ENCODE measurements around the gene COMMD4.
"Not testable (repeated sequence)": the region's sequence is repeated elsewhere in the genome, so short reads cannot be mapped to it uniquely, and the experiment has no call there.

The COMMD4 gene

DNA sequence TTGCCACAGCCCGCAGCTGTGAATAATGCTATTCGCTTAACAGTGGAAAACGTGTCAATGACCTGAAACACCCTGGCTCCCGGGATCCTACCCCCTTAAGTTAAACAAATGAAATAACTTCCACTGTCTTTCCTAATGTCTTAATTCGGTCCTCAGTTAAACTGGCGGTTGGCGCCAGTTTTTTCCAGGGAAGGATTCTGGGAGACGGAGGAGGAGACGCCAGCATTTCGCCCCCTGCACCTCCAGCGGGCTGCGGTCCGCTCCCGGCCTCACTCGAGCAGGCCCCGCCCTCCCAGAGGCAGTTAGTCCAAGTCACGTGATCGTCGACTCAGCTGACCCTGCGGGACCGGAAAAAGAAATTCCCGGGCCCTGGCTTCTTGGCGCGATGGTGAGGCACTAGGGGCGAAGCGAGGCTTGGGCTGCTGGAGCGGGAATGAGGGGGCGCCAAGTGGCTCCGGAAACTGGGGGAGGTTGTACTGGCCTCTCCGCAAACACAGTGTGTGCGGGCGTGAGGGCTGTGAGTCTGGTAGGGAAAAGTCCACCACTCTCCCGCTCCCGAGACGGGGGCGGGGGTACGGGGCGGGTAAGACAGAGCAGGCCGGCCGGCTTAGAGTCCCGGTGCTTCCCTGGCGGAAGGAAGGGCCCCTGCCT lies at the start of gene COMMD4:
Gene COMMD4 (plus strand): TSS at position 359 of the 651 bp plus-strand sequence. CDS start 27 bp downstream, at position 386.
- DNase-seq (ENCODE audit: low spot score) = peak; percentile 68

DNA sequence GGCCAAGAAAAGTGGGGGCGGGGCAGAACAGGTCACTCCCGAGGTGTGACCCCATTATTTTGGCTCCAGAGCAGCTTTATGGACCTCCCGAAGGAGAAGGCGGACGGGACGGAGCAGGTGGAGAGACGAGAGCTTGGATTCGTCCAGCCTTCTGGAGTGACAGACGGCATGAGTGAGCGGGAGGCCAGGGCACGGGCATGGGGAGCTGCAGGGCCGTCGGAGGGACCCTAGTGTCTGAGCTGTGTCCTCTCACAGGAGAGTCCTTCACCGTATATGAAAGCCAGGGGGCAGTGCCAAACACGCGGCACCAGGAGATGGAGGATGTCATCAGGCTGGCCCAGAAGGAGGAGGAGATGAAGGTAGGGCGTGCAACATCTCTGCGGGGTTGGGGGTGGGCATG lies 42.2 kb upstream of the COMMD4 start:
- not testable (repeated sequence) for DNase-seq (ENCODE audit: low spot score)

DNA sequence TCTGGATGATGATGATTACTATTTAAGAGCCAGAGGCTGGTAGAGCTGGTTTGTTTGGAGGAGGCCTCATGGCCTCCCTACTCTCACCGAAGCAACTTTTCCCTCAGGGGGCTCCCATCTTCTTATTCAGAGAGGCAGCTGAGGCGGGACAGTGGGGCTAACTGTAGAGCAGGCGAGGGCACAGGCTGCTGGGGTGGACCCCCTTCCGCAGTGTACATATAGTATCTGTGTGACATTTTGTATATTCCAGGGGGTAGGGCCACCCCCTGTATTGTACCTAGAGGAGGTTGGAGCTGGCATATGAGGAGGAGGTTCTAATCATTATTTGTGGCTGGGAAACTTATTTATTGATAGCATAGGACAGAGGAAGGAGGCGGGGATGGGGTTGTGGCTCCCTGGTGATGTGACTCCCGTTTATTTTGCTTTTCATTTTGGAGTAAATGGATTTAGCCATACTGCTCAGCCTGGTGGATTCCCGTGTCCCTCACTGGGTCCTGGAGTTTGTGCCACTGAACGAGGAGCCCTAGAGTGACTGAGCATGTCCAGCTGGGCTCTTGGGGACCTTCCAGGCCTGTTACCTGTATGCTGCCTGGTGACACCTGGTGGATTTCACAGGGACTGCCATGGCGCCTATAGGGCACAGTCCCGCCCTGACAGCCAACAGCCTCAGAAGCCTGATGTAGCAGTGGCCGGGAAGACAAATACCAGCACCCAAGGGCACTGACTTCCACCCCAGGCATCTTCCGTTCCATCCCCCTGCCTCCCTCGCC lies 37.1 kb upstream of the COMMD4 start:
- not testable (repeated sequence) for DNase-seq (ENCODE audit: low spot score)

DNA sequence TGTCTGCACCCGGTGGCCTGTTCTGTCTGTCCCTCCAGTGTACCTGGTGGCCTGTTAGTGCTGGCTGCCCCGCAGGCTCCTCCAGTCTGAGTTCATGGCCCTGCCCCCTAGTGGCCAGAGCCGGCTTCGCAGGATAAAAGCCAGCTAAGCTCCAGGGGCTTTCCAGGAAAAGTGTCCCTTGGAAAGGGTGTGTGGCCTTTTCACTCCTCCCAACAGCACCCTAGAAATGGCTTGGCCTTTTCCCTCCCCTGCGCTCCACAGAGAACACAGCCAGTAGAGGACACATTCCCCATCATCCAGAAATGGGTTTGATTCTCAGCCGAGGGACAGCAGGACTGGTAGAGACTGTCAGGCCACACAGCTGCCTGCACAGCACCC lies 36.6 kb upstream of the COMMD4 start:
- peak; percentile 64 for DNase-seq (ENCODE audit: low spot score)

DNA sequence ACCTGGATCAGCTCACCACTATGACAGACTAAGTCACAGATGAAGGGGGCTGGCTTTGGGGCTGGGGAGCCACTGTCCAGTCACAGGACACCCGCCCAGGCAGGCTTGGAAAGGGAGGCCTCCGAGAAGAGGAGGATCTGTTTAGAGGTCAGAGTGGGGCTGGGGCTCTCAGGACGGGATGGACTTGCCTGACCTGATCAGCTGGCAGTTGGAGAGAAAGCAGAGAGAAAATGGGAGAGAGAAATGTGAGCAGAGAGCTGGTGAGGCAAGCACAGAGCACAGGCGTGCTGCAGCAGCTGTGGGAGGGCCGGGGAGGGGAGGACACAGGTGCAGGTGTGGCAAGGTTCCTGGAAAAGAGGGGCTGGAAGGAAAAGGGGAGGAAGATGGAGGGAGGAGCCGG lies 35.8 kb upstream of the COMMD4 start:
- not testable (repeated sequence) for DNase-seq (ENCODE audit: low spot score)

DNA sequence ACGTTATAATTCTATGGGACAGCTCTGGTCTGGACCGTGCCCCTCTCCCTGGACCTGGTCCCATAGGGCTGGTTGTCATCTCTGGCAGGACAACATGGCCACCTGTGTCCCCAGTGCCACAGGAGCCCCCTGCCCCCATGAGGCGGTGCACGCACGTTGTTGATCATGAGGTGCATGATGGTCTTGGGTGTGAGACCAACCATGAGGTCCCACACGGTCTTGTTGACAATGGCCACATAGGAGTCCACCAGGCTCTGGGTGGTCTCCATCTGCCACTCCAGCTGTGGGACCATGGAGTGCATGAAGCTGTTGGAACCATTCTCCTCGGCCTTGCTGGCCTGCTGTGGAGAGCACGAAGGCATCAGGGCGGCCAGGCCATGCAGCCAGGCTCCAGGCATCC lies 33.5 kb upstream of the COMMD4 start:
- no peak for DNase-seq (ENCODE audit: low spot score)

DNA sequence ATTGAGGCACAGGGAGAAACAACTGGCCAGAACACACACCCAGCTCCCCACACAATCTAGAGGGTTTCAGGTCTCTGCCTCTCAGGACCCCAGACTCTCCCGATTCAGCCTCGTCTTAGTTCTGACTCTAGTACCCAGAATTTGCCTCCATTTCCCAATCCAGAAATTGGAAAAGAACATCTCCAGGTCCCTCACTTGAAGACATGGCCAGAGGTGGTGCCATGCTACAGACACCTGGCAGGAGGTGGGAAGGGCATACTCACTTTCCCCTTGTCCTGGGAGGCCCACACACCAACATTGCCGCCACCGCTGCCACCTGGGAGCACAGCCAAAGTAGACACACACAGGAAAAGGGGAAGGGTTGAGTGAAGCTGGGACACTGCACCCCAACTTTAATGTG lies 33.1 kb upstream of the COMMD4 start:
- not testable (repeated sequence) for DNase-seq (ENCODE audit: low spot score)

DNA sequence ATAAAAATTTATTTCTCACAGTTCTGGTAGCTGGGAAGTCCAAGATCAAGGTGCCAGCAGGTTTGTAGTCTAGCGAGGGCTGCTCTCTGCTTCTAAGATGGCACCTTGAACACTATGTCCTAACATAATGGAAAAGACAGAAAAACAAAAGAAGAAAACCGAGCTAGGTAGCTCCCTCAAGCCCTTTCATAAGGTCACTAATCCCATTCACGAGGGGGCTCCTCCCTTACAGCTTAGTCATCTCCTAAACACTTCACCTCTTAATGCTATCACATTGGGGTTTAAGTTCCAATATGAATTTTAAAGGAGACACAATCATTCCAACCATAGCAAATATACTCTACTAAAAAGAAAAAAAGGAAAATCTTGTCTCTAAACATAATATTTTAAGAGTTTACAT lies 29.7 kb upstream of the COMMD4 start:
- DNase-seq (ENCODE audit: low spot score) = no peak

DNA sequence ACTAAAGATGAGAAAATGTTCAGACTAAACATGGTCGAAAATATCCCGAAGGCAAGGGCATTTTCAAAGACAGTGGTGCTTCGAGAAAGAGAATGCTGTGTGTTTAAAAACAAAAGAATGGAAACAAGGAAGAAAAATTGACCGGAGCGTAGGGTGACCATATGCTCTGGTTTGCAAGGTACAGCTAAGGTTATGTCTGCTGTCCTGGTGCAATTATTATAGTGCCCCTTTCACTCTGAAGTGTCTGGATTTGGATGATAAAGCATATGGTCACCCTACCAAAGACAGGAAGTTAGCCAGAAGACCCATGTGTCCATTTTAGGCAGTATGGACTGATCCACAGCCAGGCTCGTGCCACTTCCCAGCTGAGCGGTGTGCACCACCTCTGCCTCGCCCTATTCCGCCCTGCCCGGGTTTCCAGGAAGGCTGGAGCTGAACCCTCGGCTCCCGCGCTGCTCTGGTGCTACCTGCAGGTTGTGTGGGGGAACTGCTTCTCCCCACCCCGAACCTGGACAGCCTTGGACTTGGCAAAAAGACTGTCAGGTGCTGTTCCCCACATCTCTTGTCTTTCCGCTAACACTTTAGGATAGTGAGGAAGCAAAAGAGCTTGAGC lies 28.0 kb upstream of the COMMD4 start:
- no peak for DNase-seq (ENCODE audit: low spot score)

DNA sequence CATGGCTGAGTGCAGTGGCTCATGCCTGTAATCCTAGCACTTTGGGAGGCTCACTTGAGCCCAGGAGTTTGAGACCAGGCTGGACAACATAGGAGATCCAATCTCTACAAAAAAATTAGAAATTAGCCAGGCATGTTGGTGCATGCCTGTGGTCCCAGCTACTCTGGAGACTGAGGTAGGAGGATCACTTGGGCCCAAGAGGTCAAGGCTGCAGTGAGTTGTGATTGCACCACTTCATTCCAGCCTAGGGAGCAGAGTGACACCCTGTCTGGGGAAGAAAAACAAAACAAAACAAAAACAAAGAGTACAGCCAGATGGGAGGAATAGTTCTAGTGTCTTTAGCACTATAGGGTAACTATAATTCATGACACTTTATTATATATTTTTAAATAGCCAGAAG lies 26.2 kb upstream of the COMMD4 start:
- DNase-seq (ENCODE audit: low spot score) = no peak

DNA sequence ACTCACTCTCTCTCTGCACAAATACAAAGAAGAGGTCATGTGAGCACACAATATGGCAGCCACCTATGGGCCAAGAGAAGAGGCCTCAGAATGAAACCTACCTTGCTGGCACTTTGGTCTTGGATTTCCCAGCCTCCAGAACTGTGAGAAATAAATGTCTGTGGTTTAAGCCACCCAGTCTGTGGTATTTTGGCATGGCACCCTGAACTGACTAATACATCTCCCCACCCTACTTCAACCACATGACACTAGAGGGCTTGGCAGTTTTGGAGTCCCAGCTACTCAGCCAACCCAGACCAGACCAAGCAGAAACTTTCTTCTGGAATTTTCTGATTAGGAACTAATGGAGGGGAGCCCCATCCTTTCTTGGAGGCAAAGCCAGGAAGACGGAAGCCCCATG lies 23.3 kb upstream of the COMMD4 start:
- not testable (repeated sequence) for DNase-seq (ENCODE audit: low spot score)

DNA sequence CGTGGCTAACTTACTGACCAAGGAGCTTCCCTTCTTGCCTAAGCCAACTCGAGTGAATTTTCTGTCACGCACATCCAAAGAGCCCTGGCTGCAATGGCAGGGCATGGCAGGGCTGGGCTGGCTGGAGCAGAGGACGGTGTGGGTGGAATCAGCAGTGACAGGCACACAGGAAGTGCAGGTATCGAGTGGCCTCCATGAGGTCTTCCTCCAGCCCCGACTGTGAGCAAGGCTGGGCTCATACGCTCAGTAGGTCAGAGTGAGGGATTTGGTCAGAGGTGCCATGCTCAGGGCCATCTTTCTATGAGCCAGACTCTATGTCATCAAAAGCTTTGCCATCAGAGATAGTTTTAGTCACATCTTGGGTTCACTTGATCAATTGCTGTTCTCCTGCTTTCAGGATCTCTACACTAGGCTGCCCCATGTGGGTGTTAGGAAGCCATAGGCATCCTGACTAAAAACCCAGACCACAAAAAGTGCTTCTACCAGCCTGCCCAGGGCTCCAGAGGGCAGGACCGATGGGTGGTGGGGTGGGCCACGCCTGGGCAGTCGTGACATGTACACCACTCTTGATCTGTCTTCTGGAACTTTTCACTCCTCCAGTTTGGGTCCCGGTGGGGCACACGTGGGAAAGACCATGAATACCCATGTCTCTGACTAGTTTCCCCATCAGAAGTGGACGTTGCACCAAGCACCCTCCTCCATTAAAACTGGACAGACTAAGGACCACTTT lies 22.6 kb upstream of the COMMD4 start:
- no peak for DNase-seq (ENCODE audit: low spot score)

DNA sequence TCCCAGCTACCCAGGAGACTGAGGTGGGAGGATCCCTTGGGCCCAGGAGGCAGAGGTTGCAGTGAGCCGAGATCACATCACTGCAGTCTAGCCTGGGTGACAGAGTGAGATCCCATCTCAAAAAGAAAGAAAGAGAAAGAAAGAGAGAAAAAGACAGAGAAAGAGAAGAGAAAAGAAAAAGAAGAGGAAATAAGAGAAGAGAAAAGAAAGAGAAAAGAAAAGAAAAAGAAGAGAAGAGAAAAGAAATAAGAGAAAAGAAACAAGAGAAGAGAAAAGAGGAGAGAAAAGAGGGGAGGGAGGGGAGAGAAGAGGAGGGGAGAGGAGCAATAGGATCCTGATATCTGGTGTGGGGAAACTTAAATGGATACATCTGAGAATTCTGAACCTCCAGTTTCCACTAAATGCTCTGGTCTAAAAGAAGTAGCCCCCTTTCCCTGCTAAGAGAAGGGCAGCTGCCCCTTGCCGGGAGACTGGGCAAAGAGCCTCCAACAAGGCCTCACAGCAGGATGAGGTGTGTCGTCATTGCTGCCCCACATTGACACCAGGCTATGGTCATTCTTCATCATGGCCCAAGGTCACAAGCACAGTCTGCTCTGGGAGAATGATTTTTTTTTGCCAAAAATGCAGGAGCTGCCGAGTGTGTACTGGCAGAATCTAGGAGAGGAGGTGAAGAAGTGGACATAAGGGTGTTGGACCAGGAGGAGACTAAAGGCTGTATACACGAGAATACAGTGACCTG lies 21.1 kb upstream of the COMMD4 start:
- DNase-seq (ENCODE audit: low spot score) = no peak

DNA sequence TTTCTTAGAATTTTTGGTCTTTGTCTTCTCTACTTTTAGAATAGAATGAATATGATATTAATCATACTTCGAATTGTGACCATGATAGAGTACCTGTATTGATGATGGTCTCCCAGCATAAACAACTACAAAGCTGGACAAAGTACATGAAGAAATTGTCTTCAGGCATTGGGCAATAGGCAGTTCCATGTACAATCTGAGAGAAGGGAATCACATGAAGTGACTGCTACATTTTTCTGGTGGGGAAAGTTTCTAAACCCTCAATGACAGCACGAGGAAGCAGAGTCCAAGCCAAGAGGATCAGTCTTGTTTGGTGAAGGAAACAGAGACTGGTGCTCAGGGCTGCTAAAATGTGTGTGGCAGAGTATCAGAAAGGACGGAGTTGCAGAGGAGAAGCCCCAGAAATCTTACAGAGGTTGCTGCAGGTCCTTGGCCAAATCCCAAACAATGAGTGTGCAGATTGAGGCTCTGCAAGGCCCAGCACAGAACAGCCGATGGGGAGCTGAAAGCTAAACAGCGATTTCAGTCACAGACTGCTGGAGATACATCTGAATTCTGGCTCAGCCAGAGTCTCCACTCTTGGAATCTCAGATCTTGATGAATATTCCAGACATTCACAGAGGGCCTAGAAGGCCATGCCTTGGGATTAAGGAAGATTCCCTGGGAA lies 16.5 kb upstream of the COMMD4 start:
- not testable (repeated sequence) for DNase-seq (ENCODE audit: low spot score)

DNA sequence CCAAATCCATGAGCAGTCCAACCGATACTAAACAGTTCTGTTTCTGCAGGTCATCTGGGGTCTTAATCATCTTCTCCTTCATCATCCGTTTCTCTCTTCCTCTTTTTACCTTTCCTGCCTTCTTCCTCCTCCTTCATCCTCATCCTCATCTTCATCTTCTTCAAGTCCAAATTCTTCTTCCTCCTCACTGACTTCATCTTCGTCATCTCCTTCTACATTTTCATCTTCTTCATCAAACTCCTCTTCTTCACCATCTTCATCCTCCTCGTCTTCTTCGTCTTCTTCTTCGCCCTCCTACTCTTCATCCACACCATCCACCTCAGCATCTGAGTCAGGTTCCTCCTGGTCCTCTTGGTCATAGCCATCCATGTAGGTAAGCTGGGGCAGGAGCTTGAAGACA lies 14.2 kb upstream of the COMMD4 start:
- DNase-seq (ENCODE audit: low spot score) = no peak

DNA sequence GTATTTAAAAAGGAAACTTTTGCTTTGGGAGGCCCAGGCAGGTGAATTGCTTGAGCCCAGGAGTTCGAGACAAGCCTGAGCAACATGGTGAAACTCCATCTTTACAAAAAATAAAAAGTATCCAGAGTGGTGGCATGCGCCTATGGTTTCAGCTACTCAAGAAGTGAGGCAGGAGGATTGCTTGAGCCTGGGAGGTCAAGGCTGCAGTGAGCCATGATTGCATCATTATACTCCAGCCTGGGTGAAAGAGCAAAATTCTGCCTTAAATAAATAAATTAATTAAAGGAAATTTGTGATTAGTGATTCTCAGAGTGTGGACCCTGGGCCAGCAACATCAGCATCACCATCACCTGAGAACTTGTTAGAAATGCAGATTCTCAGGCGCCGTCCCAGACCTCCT lies 9.9 kb upstream of the COMMD4 start:
- no peak for DNase-seq (ENCODE audit: low spot score)

DNA sequence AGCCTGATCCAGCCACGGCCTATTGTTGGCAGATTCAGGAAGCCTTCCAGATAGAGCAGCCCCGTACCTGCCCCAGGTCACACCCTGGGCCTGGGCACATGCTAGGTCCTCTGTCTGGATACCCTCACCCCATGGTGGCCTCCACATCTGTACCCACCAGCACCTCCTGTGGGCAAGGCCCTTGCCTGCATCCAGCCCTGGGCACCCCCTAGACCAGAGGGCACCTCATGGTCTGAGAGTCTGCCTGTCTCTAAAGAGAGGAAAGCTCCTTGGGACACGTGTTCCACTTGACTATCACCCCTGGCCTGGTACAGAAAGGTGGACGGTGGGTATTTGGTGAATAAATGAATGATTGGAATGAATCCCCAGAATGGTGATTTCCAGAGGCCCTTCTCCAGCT lies 8.9 kb upstream of the COMMD4 start:
- DNase-seq (ENCODE audit: low spot score) = no peak

DNA sequence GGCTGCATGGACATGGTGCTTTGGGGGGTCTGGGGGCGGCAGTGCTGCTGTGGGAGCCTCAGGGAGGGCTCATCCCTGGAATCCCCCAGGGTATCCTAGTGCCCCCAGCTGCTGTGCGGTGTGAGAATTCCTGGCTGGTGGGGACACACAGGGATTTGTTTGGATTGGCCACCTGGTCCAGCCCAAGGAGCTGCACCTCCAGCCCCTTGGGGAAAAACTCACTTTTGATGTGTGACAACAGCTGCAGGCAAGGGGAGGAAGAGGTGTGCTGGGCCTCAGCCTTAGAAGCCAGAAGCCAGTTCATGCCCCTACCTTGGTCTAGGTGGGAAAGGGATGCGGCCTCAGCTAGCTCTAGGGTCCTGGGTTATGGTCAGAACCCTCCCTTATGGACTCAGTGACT lies 8.4 kb upstream of the COMMD4 start:
- DNase-seq (ENCODE audit: low spot score) = no peak

DNA sequence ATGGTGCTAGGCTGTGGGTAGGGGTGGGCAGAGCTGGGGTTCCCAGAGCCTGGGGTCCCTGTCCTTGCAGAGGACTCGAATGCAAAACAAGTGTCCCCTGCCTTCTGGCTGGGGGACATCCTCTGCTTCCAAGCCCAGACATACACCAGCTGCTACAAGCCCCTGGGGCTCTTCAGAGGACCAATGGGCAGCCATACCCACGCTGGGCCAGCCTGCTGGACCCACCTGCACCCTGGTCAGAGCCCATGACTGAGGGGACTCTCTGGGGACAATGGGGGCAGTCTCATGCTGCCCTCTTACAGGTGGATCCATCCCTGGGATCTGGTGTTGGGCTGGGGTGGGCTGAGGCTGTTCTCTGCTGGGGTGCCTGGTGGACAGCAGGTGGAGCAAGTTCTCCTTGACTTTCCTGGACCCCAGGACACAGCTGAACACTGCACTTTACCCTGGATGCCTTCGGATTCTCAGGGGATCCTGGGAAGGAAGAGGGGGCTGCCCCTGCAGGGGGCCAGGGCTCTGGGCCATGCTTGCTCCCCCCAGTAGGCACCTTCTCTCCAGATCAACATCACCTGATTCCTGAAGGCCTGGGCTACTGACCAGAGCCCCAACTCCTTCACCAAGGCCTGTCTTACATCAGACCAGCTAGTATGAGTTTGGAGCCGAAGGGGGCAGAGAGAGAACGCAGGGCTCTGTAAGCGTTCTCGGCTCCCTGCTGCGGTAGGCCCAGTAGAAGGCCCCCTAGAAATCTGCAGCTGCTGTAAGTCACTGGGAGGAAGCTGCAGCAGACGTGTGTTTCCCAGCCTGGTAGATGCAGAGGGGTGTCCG lies 7.2 kb upstream of the COMMD4 start:
- no peak for DNase-seq (ENCODE audit: low spot score)

DNA sequence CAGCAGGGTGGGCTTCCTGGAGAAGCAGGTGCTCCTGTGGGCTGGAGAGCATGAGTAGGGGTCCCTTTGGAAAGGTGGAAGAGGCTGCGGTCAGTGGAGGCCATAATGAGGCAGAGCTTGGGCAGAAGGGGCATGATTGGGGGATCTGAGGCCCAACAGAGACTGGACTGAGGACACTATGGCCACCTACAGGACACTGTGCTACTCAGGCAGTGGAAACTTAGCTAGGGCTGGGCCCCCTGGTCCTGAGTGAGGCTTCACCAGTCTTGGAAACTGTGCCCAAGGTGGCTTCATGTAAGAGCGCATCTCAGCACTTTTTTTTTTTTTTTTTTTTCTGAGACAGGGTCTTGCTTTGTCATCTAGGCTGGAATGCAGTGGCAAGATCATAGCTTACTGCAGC lies 6.3 kb upstream of the COMMD4 start:
- no peak for DNase-seq (ENCODE audit: low spot score)

DNA sequence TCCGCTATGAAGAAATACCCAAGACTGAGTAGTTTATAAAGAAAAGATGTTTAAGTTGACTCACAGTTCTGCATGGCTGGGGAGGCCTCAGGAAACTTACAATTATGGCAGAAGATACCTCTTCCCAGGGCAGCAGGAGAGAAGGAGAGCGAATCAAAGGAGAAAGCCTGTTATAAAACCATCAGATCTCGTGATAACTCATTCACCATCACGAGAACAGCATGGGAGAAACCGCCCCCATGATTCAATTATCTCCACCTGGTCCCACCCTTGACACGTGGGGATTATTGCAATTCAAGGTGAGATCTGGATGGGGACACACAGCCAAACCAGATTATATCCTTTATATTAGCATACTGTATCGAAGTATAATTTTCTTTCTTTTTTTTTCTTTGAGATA lies 3.8 kb upstream of the COMMD4 start:
- not testable (repeated sequence) for DNase-seq (ENCODE audit: low spot score)
